GF-D8 (cell line): Measurements from ENCODE around the gene MYOCOS.
A peak's percentile ranks its signal among the peaks of the same experiment; 100 is the strongest.
"Not testable (repeated sequence)": the region's sequence is repeated elsewhere in the genome, so short reads cannot be mapped to it uniquely, and the experiment has no call there.

Experiments
- DNase-seq: peaks from one replicate; lab custom pipeline; 2025; lab: John Stamatoyannopoulos, UW

MYOCOS gene

GRCh38 chr1:171625225-171625624, 3.2 kb downstream of the MYOCOS start:
- DNase-seq, result no peak

- DNase-seq, result no peak
These were observed 5.0 kb downstream of the MYOCOS start for GRCh38 chr1:171627020-171627419.

GRCh38 chr1:171628225-171628624, 6.2 kb downstream of the MYOCOS start:
- no peak for DNase-seq

- DNase-seq, result no peak
These were observed 13.6 kb downstream of the MYOCOS start for GRCh38 chr1:171635661-171636060.

- DNase-seq, result no peak
These were observed 14.1 kb downstream of the MYOCOS start for GRCh38 chr1:171636141-171636540.

- DNase-seq, result no peak
These were observed 16.0 kb downstream of the MYOCOS start for GRCh38 chr1:171637928-171638576.

- DNase-seq, result no peak
These were observed 18.2 kb downstream of the MYOCOS start for GRCh38 chr1:171640225-171640624.

- DNase-seq, result no peak
These were observed 19.2 kb downstream of the MYOCOS start for GRCh38 chr1:171641076-171641864.

- no peak for DNase-seq
These were observed 20.2 kb downstream of the MYOCOS start for GRCh38 chr1:171642197-171642596.

GRCh38 chr1:171643156-171643555, 21.1 kb downstream of the MYOCOS start:
- no peak for DNase-seq

- DNase-seq, result peak; percentile 15
These were observed 22.9 kb downstream of the MYOCOS start for GRCh38 chr1:171644805-171645483.

- no peak for DNase-seq
These were observed 23.7 kb downstream of the MYOCOS start for GRCh38 chr1:171645553-171646248.

- no peak for DNase-seq
These were observed 24.2 kb downstream of the MYOCOS start for GRCh38 chr1:171646249-171646560.

GRCh38 chr1:171652234-171652822, 30.3 kb downstream of the MYOCOS start, which contains the start of gene MYOC:
TSS of gene MYOC (minus strand) at chr1:171652688. CDS start at chr1:171652611, 77 bp downstream.
- no peak for DNase-seq

- DNase-seq, result no peak
These were observed 31.8 kb downstream of the MYOCOS start for GRCh38 chr1:171653796-171654195.

- no peak for DNase-seq
These were observed 32.3 kb downstream of the MYOCOS start for GRCh38 chr1:171654201-171654941.

- peak; percentile 17 for DNase-seq
These were observed 33.1 kb downstream of the MYOCOS start for GRCh38 chr1:171654942-171655745.

- no peak for DNase-seq
These were observed 33.7 kb downstream of the MYOCOS start for GRCh38 chr1:171655746-171656116.

GRCh38 chr1:171656206-171656605, 34.2 kb downstream of the MYOCOS start:
- DNase-seq, result not testable (repeated sequence)

GRCh38 chr1:171661076-171661650, 39.1 kb downstream of the MYOCOS start:
- no peak for DNase-seq
